Measurements from ENCODE around the gene PRM2.

Gene PRM2

GRCh38 chr16:11308493-11309283, 32.4 kb upstream of the PRM2 start:
- ChIA-PET CTCF (interaction anchor here (1.2 kb wide), 1 partner anchor 53 kb away, joined by 3 read pairs; the partner anchor contains the start of gene SOCS1), POLR2A (no interaction called here)
- no peak overlapping the region for H3K4me3 ChIP-seq (ENCODE audit: low read depth, low read length)
- DNase-seq (ENCODE audit: low read depth, low spot score): no peak
- no peak for TF ChIP-seq CTCF (IDR thresholded peaks at IDR 0.05; ENCODE audit: insufficient read depth, low read length, missing control alignments)

- TF ChIP-seq CTCF (IDR thresholded peaks at IDR 0.05; ENCODE audit: insufficient read depth, low read length, missing control alignments): no peak
- ChIA-PET POLR2A (no interaction called here), CTCF (interaction anchor here (1.2 kb wide), 1 partner anchor 52 kb away, joined by 3 read pairs; the partner anchor contains the start of gene SOCS1)
- H3K4me3 ChIP-seq (ENCODE audit: low read depth, low read length): no peak overlapping the region
- no peak for DNase-seq (ENCODE audit: low read depth, low spot score)
These were observed 31.6 kb upstream of the PRM2 start for GRCh38 chr16:11307639-11308492.

GRCh38 chr16:11306997-11307638, 30.8 kb upstream of the PRM2 start:
- no peak for TF ChIP-seq CTCF (IDR thresholded peaks at IDR 0.05; ENCODE audit: insufficient read depth, low read length, missing control alignments)
- POLR2A ChIA-PET: interaction anchor here (0.6 kb wide), 1 partner anchor 93 kb away, joined by 6 read pairs; no protein-coding TSS in a partner anchor
- H3K4me3 ChIP-seq (ENCODE audit: low read depth, low read length): no peak overlapping the region
- no peak for DNase-seq (ENCODE audit: low read depth, low spot score)
- CTCF ChIA-PET: no interaction called here

- ChIA-PET CTCF (no interaction called here), POLR2A (no interaction called here)
- no peak for TF ChIP-seq CTCF (IDR thresholded peaks at IDR 0.05; ENCODE audit: insufficient read depth, low read length, missing control alignments)
- no peak overlapping the region for H3K4me3 ChIP-seq (ENCODE audit: low read depth, low read length)
- DNase-seq (ENCODE audit: low read depth, low spot score): no peak
These were observed 30.1 kb upstream of the PRM2 start for GRCh38 chr16:11306381-11306780.

- POLR2A ChIA-PET: no interaction called here
- DNase-seq (ENCODE audit: low read depth, low spot score): no peak
- CTCF ChIA-PET: no interaction called here
- no peak for TF ChIP-seq CTCF (IDR thresholded peaks at IDR 0.05; ENCODE audit: insufficient read depth, low read length, missing control alignments)
- no peak overlapping the region for H3K4me3 ChIP-seq (ENCODE audit: low read depth, low read length)
These were observed 27.3 kb upstream of the PRM2 start for GRCh38 chr16:11303405-11304138.

Measured in AG04449 (cell line).